Fibroblast of mammary gland (primary cell): ENCODE data around the gene TEX14.

Experiments
- DNase-seq: peaks from one replicate; pipeline ENCODE4 v3.0.0-alpha.2; 2010; ENCODE audit warnings: low read depth
- H3K4me3 ChIP-seq: 2 replicates; pipeline ENCODE4 v1.5.1; 2011; ENCODE audit warnings: low read depth, mild to moderate bottlenecking, low read length, moderate library complexity; ENCODE audit not compliant: control insufficient read depth
- TF ChIP-seq, protein P1 (sequence below): conservative IDR thresholded peaks from 2 replicates; pipeline ENCODE4 v1.5.1; 2011; ENCODE audit warnings: low read depth, low read length, inconsistent platforms; ENCODE audit not compliant: control insufficient read depth, insufficient read depth

Gene TEX14

DNA sequence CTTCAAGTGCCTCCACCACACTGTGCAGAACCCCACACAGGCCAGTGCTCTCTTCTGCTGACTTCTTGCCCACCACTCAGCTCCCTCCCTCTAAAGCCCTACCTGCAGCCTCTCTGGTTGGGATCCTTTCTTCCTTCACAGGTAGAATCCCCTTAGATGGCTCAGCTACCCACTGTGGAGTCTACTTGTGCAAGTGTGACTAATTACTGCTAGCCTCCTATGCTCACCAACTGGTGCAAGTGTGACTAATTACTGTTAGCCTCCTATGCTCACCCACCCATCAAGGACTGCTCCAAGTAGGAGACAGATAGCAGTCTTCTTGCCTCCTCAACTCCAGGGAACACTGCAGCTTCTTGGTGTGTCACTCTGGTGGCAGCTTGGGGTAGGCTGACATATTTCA lies 43.6 kb downstream of the TEX14 start:
- no peak for DNase-seq

DNA sequence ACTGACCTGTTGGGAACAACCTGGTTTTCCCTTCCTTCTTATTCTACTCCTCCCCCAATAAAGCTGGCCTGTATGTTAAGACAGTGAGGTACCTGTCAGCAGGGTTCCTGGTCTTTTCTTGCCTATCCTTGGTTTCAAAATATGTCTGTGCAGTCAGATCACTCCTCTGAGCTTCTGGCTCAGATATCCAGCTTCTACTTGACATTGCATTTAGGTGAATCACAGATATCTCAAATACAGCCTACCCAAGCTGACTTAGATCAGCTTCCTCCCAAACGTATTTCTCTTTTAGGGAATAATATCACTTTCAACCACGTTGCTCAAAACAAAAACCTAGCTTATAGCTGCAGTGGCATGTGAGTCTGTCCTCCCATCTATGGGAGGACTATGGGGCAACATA lies 48.7 kb downstream of the TEX14 start:
- H3K4me3 ChIP-seq, result no peak overlapping the region
- peak; percentile 60 for DNase-seq
- TF ChIP-seq, protein P1, sequence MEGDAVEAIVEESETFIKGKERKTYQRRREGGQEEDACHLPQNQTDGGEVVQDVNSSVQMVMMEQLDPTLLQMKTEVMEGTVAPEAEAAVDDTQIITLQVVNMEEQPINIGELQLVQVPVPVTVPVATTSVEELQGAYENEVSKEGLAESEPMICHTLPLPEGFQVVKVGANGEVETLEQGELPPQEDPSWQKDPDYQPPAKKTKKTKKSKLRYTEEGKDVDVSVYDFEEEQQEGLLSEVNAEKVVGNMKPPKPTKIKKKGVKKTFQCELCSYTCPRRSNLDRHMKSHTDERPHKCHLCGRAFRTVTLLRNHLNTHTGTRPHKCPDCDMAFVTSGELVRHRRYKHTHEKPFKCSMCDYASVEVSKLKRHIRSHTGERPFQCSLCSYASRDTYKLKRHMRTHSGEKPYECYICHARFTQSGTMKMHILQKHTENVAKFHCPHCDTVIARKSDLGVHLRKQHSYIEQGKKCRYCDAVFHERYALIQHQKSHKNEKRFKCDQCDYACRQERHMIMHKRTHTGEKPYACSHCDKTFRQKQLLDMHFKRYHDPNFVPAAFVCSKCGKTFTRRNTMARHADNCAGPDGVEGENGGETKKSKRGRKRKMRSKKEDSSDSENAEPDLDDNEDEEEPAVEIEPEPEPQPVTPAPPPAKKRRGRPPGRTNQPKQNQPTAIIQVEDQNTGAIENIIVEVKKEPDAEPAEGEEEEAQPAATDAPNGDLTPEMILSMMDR, result no peak

More for the DNA sequence above, 43.6 kb downstream of the TEX14 start:
- TF ChIP-seq, protein P1, result no peak
- H3K4me3 ChIP-seq, result no peak overlapping the region

DNA sequence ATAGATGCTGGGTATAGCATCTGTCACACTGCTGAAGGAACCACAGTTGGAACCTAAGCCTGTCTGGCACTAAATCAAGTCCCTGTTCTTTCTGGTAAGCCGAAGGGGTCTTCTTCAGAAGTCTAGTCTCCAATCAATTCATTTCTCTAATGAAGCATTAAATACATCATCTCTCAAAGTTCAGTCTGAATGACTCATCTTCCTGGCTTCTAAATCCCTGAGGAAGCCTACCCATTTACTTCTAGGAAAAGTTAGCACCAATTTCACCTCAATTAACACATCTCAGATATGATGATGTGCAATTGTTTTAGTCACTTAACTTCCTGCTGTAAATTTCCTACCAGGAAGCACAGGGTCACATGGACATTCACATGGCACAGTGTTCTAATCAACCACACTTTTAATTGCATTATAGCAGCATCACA lies 49.9 kb downstream of the TEX14 start:
- DNase-seq, result peak; percentile 21
- H3K4me3 ChIP-seq, result no peak overlapping the region
- TF ChIP-seq, protein P1, result no peak

DNA sequence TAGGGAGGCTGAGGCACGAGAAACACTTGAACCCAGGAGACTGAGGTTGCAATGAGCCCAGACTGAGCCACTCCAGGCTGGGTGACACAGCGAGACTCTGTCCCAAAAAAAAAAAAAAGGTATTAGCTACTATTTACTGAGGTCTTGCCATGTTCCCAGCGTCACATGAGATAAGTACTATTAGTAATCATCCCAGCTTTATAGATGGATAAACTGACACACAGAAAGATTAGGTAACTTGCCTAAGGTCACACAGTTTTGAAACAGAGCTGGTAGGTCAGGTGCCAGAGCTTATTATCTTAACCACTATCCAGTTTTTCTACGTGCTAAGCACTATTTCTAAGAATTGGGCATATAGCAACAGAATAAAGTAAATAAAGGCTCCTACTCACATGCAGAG lies 51.6 kb downstream of the TEX14 start:
- DNase-seq, result no peak
- TF ChIP-seq, protein P1, result no peak
- H3K4me3 ChIP-seq, result no peak overlapping the region

DNA sequence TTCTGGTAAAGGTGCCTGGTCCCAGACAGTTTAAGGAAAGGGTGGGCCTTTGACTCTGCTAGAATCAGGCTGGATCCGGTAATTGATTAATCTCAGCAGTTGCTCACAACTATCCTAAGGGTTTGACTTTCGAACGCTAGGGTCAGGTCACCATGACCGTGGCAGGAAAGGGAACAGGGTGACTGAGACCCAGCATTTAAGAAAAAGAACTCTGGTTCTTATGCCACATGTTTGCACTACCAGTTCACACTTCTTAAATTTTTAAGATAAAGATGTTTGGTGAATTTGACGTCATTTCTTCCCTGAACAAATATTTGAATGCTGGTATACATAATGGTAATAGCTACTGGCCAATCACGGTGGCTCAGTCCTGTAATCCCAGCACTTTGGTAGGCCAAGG lies 52.2 kb downstream of the TEX14 start:
- TF ChIP-seq, protein P1, result no peak
- DNase-seq, result no peak
- no peak overlapping the region for H3K4me3 ChIP-seq

DNA sequence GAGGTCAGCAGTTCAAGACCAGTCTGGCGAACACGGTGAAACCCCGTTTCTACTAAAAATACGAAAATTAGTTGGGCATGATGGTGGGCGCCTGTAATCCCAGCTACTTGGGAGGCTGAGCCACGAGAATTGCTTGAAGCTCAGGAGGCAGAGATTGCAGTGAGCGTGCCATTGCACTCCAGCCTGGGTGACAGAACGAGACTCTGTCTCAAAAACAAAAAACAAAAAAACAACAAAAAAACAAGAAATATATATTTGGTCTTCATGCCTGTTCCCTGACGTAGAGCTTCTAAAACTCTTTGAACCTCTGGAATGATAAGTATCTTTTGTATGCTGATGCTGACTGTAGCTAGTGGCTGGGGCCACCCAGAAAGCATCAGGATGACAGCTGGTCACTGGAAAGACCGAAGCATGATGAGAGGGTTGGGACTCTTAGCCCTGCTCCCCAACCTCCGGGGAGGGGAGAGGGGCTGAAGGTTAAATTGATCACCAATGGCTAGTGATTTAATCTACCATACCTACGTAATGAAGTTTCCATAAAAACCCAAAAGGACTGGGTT lies 54.8 kb downstream of the TEX14 start:
- TF ChIP-seq, protein P1, result no peak
- no peak overlapping the region for H3K4me3 ChIP-seq
- DNase-seq, result no peak
